ENCODE data around the gene PTPRN2.

GRCh38 chr7:158430308-158431034 lies 157.2 kb downstream of the PTPRN2 start:
- TF ChIP-seq EZH2 (IDR thresholded peaks at IDR 0.05; ENCODE audit: low read depth) (no peak), CTCF (conservative IDR thresholded peaks at IDR 0.05) (no peak)

Data from PC-9 (cell line).